GM12892 (cell line): Measurements from ENCODE around the gene NFATC4.

Experiments used
- POLR2A ChIP-seq: IDR thresholded peaks from 2 replicates; pipeline ENCODE4 v1.6.1; 2011; ENCODE audit warnings: low read depth, low read length, control low read depth
- TAF1 ChIP-seq: IDR thresholded peaks from 2 replicates; pipeline ENCODE4 v1.6.1; 2011; ENCODE audit warnings: low read depth, mild to moderate bottlenecking, control low read depth, low read length, borderline replicate concordance

- TF ChIP-seq POLR2A (no peak), TAF1 (no peak)
Measured at GRCh38 chr14:24323341-24323740, 44.6 kb upstream of the NFATC4 start.
